Peyer's patch (tissue), 4 donors: ENCODE measurements around the gene CDC25A. TPM values are rescaled to one million over a fixed set of nuclear protein-coding genes. Genes with fewer than 3 reads are reported as not detected.

ENCODE experiments used
- DNase-seq, 3 donors: peaks; one replicate each; pipeline ENCODE4 v3.0.0-alpha.2; 2017 to 2019
- H3K27ac ChIP-seq, 4 donors: fragments of 200-600 bp; sonication (generic); one replicate each; pipeline ENCODE4 v1.5.1; 2016 to 2019
- H3K27me3 ChIP-seq, 2 donors: fragments of 200-600 bp; sonication (generic); one replicate each; pipeline ENCODE4 v1.5.1; 2019
- H3K36me3 ChIP-seq, 3 donors: fragments of 200-600 bp; sonication (generic); one replicate each; pipeline ENCODE4 v1.5.1; 2016 to 2019
- H3K4me1 ChIP-seq, 4 donors: fragments of 200-600 bp; sonication (generic); one replicate each; pipeline ENCODE4 v1.5.1; 2016 to 2019
- H3K4me3 ChIP-seq, 4 donors: fragments of 200-600 bp; sonication (generic); 1 replicate in 3 of 4; 2 replicates in 1 of 4; pipeline ENCODE4 v1.5.1; 2016 to 2019; ENCODE audit warnings: mild to moderate bottlenecking in 1 of 4
- H3K9me3 ChIP-seq, 4 donors: fragments of 200-600 bp; sonication (generic); one replicate each; pipeline ENCODE4 v1.5.1; 2016 to 2019; ENCODE audit warnings: mild to moderate bottlenecking in 1 of 4
- POLR2A ChIP-seq, 2 donors: fragments of 450-650 bp; IDR thresholded peaks; one replicate each; pipeline ENCODE4 v1.5.1; 2017; ENCODE audit warnings: antibody characterized with exemption in 2 of 2, mild to moderate bottlenecking in 2 of 2, moderate library complexity in 2 of 2
- total RNA-seq, 4 donors: library from RNA; depleted of rRNA; stranded (reverse); fragments of >200 nt; gene quantifications; one replicate each; pipeline ENCODE4 v1.1.0, GENCODE V29; 2016
- TF ChIP-seq, protein P1 (sequence below), 6 experiments: fragments of 450-650 bp in 4 of 6; fragments of 200-600 bp in 2 of 6; sonication (generic) in 1 of 6; IDR thresholded peaks; one replicate each; pipeline ENCODE4 v1.5.1; 2017 to 2019; ENCODE audit warnings: antibody characterized with exemption in 6 of 6, mild to moderate bottlenecking in 3 of 6, moderate library complexity in 1 of 6

The CDC25A gene
- total RNA-seq, 4 donors from 2014 or later, result 3.3 to 10.4 (median 6.3) TPM

- Histone ChIP-seq H3K27ac (no peak overlapping the region), H3K27me3 (no peaks in the 10 kb centered on the region), H3K4me1 (no peaks in the 10 kb centered on the region), H3K9me3 (no peaks in the 10 kb centered on the region), H3K4me3 (no peak overlapping the region), H3K36me3 (no peaks in the 10 kb centered on the region)
- DNase-seq, result no peak
- TF ChIP-seq, protein P1, sequence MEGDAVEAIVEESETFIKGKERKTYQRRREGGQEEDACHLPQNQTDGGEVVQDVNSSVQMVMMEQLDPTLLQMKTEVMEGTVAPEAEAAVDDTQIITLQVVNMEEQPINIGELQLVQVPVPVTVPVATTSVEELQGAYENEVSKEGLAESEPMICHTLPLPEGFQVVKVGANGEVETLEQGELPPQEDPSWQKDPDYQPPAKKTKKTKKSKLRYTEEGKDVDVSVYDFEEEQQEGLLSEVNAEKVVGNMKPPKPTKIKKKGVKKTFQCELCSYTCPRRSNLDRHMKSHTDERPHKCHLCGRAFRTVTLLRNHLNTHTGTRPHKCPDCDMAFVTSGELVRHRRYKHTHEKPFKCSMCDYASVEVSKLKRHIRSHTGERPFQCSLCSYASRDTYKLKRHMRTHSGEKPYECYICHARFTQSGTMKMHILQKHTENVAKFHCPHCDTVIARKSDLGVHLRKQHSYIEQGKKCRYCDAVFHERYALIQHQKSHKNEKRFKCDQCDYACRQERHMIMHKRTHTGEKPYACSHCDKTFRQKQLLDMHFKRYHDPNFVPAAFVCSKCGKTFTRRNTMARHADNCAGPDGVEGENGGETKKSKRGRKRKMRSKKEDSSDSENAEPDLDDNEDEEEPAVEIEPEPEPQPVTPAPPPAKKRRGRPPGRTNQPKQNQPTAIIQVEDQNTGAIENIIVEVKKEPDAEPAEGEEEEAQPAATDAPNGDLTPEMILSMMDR (IDR thresholded peaks at IDR 0.05), result no peak
- TF ChIP-seq POLR2A (IDR thresholded peaks at IDR 0.05), result no peak
Measured at GRCh38 chr3:48143567-48143966, 44.6 kb downstream of the CDC25A start.

DNA sequence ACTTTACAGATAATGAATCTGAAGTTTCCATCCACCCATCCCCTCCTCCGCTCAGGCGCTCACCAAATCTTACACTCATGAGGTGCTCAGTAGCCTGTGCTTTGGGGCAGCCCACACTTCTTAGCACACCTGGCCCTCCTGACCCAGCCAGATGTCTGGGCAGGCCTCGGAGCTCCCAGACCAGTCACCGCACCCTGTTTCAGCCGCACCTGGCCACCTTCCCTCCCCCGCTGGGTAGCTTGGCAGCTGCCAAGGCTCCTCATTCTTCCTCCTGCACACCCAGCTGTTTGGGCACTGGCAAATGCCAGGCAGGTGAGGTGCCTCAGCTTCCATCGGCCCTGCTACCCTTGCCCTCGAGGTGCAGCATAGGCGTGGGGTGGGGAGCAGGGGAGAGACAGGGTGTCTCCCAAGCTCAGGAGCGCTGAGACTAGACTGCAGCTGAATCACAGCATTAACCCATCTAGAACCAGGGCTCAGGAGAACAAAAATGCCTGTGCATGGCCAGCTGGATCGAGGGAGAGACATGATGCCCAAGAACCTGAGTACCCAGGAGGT, 45.8 kb downstream of the CDC25A start:
- no peaks in the 10 kb centered on the region for H3K9me3 ChIP-seq
- peak in 1 of 3 donors; percentile 53 for DNase-seq
- no peaks in the 10 kb centered on the region for H3K4me1 ChIP-seq
- no peaks in the 10 kb centered on the region for H3K27me3 ChIP-seq
- TF ChIP-seq, protein P1 (IDR thresholded peaks at IDR 0.05), result no peak
- no peak for TF ChIP-seq POLR2A (IDR thresholded peaks at IDR 0.05)
- no peaks in the 10 kb centered on the region for H3K36me3 ChIP-seq
- no peak overlapping the region for H3K4me3 ChIP-seq
- H3K27ac ChIP-seq, result no peak overlapping the region

DNA sequence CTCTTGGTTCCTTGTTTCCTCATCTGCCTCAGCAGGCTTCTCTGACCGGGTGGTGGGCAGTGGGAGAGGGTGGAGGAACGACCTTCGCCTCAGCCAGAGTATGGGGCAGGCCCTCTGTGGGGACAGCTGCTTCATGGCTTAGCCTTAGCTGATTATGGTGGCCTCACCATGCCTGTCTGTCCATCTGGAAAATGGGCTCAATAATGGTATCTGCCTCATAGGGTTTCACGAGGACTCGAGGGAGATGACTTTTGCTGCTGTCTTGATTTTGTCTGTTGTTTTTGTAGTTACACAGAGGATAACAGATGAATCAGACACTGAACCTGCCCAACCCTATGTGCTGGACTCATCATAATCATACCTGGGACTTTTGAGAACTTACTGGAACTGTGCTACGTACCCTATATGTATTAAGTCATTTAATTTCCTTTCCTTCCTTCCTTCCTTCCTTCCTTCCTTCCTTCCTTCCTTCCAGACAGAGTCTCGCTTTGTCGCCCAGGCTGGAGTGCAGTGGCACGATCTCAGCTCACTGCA, 46.5 kb downstream of the CDC25A start:
- no peak overlapping the region for H3K4me3 ChIP-seq
- no peak overlapping the region for H3K27ac ChIP-seq
- no peaks in the 10 kb centered on the region for H3K9me3 ChIP-seq
- no peak for DNase-seq
- H3K27me3 ChIP-seq, result no peaks in the 10 kb centered on the region
- no peaks in the 10 kb centered on the region for H3K4me1 ChIP-seq
- TF ChIP-seq, protein P1 (IDR thresholded peaks at IDR 0.05), result no peak
- TF ChIP-seq POLR2A (IDR thresholded peaks at IDR 0.05), result no peak
- no peaks in the 10 kb centered on the region for H3K36me3 ChIP-seq

GRCh38 chr3:48140936-48141603, 47.1 kb downstream of the CDC25A start:
- no peaks in the 10 kb centered on the region for H3K36me3 ChIP-seq
- DNase-seq, result no peak
- H3K4me3 ChIP-seq, result no peak overlapping the region
- no peak for TF ChIP-seq POLR2A (IDR thresholded peaks at IDR 0.05)
- TF ChIP-seq, protein P1 (IDR thresholded peaks at IDR 0.05), result no peak
- H3K27me3 ChIP-seq, result no peaks in the 10 kb centered on the region
- H3K9me3 ChIP-seq, result no peaks in the 10 kb centered on the region
- no peak overlapping the region for H3K27ac ChIP-seq
- H3K4me1 ChIP-seq, result no peaks in the 10 kb centered on the region

DNA sequence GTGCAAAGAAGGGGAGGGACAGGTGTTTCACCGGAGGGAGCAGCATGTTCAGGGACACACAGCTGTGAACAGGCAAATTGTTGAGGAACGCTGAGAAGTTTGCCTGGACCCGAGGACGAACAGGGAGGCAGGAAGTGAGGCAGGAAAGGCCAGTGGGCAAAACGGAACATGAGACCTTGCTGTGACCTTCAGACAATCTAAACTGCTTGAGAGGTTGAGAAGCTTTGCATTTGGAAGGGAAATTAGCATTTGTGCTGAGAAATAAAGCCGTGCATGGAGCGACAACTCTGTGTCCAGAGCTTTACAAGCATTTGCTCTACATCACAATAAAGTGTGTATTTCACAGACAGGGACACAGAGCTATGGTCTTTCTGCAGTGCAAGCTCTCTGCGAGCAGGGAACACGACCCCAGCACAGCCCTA, 47.9 kb downstream of the CDC25A start:
- DNase-seq, result no peak
- H3K9me3 ChIP-seq, result no peaks in the 10 kb centered on the region
- no peak for TF ChIP-seq POLR2A (IDR thresholded peaks at IDR 0.05)
- TF ChIP-seq, protein P1 (IDR thresholded peaks at IDR 0.05), result no peak
- H3K27ac ChIP-seq, result no peak overlapping the region
- H3K36me3 ChIP-seq, result no peaks in the 10 kb centered on the region
- H3K27me3 ChIP-seq, result no peaks in the 10 kb centered on the region
- H3K4me3 ChIP-seq, result no peak overlapping the region
- no peaks in the 10 kb centered on the region for H3K4me1 ChIP-seq
